ENCODE data around the gene PDF.
"Not testable (repeated sequence)": the region's sequence is repeated elsewhere in the genome, so short reads cannot be mapped to it uniquely, and the experiment has no call there.

PDF gene

DNA sequence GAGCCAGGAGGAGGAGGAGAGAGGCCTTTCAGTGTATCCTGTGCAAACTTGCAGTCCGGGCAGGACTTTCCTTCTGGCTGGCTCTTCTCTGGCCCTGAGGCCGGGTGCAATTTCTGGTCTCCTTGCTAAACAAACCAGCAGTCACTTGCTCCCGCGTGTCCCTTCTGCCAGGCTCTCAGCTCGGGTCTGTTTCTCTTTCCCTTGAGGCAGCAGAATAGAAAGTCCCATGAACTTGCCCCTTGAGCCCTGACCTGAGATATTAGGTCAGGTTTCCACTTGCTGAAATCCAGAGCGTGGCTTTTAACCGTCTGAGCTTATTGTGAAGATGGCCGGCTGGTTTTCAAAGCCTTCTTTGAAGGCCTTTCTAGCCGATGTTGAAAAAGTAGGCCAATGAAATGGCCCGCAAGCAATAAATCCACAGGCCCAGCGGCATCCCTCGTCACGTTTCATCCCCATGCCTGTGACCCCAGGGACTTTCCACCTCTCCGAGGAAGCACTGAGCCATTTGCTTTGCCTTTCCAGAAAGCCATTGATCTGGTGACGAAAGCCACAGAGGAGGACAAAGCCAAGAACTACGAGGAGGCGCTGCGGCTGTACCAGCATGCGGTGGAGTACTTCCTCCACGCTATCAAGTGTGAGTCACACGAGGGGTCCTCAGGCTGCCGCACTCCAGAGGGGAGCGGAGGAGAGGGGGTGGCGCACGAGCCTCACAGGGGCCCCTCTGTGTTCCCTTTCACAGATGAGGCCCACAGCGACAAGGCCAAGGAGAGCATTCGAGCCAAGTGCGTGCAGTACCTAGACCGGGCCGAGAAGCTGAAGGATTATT is 14.7 kb downstream of the PDF start:
- DNase-seq = no peak

DNA sequence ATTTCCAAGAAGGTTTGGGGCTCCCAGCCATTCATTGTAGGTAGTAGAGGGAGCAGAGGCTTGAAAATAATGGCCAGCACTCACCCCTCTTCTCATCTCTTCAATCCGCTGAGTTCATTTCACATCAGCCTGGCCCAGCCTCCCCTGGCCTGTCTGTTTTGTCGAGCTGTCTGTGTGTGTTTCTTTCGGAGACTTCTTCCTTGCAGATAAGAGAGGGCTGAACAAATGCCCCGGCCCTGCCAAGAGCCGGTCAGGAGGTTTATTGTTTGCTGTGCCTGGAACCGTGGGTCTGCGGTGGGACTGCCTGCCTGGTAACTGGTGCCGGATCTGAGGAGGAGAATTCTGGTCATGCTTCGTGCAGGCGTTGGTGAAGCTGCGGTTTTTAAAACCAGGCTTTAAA is 15.9 kb downstream of the PDF start:
- DNase-seq = no peak

DNA sequence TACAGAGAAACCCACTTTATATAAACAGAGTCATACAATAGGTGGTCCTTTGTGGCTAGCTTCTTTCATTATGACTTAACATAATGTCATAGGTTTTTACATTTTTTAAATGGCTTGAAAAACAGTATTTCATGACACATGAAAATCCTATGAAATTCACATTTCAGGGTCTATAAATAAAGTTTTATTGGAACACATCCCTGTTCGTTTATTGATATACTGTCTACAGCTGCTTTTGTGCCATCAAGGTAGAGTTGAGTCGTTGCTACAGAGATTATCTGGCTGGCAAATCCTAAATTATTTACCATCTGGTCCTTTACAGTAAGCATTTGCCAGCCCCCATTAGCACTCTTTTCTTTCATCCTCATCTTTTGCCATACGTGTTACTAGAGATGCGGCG is 16.9 kb downstream of the PDF start:
- DNase-seq = no peak

DNA sequence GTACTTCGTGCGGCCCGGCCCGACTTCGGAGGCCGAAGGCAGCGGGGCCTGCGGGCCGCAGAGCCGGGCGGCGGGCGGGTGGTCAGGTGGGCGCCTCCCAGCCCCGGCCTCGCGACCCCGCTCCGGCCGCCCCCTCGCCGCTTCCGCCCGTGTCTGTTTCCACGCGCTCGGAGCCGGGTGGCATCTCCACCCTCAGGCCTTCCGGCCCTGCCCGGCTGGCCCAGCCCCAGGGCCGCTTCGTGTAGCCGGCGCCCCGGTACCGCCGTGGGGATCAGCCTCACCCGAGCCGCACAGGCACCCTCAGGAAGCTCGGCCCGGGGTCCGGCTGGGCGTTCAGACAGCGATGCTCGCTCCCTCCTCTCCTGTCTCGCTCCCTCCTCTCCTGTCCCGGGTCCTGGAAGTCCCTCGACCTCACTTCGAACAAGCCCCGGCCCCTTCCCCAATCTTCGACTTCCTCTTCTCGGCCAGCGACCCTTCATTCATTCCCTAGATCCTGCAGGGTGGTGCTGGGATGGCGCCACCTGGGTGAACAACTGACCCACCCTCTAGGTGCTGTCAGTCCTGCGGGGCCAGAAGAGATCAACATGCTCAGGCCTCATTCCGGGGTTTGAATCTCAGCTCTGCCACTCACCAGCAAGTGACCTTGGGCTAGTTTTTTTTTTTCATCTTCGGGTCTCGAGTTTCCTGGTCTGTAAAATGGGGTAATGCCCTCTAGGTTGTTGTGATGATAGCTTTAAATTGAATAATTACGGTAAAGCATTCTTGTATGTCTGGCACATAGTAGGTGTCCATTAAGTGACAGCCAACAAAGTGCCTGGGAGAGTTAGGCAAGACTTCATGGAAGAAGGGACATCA is 18.6 kb downstream of the PDF start:
- DNase-seq = no peak

DNA sequence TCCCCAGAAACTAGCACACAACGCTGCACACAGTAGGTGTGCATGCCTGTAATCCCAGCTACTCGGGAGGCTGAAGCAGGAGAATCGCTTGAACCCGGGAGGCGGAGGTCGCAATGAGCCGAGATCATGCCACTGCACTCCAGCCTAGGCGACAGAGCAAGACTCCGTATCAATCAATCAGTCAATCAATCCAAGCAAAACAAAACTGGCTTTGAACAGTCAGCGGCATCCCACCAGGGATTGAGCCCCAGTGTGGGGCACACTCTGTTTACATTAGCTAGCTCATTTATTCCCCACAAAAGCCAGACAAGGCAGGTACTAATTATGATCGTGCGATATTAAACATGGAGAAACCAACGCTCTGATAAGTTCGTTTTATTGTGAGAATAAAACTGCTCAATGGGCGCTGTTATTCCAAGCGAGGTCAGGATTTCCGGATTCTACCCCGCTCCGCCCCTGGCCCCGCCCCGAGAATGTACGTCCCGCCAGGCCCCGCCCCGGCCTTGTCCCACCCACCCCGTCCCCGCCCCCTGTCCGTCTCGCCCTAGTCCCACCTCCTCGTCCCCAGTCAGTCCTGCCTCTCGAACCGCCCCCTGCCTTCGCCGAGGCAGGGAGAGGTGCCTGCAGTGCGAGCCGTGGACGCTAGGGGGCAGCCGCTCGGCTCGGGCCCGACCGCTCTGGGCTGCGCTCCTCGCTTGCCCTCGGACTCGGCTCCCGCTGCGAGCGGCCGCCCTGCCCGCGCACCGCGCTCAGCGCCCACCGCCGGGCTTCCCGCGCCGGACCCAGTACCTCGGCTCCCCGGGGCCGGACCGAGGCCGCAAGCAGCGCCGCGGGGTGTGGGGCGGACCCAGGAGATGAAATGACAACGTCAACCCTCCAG is 19.5 kb downstream of the PDF start, which contains the start of gene VPS4A:
Gene VPS4A (plus strand): TSS at position 698 of the 880 bp plus-strand sequence. CDS start 162 bp downstream, at position 860.
- peak; percentile 97 for DNase-seq

DNA sequence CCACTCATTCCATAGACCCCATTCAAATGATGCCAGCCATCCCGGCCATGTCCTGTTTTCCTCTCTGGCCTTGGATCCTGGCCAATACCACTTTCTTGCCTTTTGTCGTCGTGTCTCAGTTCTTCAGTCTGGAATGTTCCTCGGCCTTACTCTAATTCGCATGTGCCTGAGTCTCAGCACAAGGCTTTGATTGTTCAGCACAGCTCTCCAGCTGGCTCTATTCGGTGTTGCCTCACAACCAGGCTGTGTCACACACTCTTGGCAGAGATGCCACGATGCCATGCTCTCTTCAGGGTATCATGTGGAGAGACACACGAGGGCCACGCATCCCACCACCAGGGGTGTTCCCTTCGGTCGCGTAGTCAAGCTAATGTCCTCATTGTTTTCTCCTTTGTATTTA is 21.1 kb downstream of the PDF start:
- DNase-seq = no peak

DNA sequence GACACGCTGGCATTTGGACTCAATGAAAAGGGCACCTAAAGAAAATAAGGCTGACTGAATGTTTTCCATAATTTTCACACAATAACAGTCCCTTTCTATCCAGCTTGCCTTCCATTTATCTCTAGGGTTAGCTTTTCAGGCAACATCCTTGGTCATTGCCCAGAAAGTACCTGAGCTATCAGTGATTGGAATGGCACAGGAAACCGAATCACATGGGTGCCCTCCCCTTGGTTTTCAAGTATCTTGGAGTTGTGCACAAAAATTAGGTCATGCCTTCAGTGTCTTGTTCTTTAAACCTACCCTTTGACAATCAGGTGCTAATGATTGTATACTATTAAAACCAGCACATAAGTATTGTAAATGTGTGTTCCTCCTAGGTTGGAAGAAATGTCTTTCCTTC is 22.5 kb downstream of the PDF start:
- DNase-seq = no peak

DNA sequence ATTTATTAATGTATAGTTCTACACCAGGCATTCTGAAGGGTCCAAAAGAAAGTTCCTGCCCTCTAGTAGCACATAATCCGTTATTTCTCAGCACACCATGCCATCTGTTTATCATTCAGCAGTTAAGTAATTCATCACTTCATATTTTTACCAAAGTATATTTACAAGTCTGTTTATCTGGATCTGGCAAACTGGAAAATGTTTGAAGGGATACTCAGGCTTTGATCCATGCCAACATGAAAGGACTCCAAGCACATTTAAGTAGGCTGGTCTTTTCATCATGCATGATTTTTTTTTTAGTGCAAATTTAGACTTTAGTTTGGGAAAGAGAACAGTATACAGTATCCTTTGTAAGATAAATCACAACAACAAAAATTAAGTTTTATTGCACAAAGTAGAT is 23.3 kb downstream of the PDF start:
- DNase-seq = no peak

DNA sequence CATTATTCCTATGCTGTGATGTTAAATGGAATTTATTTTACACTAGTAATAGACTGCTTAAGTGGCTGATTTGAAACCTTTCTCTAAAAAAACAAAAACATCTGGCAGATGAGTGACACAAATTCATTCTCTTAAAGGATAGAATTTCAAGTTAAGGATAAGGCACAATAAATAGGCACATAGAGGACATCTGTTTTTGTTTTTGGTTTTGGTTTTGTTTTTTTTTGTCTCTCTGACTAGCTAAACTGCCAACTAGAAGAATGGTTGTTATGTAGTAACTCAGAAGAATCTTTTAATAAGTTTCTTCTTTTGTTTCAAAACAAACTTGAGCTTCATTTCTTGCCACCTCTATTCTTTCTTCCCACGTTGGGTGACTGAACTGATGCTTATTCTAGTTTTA is 24.4 kb downstream of the PDF start:
- no peak for DNase-seq

DNA sequence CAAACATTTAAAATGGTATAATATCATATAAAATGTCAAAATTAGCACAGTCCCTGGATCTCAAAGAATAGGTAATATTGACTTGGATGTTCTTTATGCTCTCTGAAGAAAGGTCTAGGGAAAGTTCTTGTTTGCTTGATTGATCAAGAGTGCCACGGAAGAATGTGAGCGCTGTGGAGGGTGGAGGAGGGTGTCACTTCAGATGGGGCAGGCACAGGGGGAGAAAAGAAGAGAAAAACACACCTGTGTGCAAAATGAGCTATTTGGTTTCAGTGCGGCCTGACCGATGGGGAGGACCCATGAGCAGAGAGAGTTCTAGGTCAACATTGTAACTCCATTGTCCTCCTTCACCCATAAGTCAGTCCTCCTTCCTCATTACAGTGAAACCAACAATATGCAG is 28.1 kb downstream of the PDF start:
- no peak for DNase-seq

DNA sequence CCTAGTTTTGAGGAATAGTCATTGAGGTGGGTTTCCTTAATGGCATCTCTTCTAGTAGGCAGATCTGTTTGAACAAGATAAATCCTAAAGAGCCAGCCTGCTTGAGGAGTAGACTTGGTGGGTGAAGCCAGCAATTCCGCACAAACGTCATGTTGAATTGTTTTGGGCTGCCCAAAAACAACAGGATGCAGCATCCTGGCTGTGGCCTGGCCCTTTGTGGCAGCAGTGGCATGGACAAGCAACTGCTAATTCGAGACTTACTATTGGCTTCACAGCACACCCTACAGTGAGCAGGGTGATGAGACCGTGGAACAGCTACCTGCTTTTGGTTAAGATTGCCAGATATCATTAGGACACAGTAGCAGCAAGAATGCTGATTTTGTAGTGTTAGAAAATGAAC is 28.5 kb downstream of the PDF start:
- no peak for DNase-seq

DNA sequence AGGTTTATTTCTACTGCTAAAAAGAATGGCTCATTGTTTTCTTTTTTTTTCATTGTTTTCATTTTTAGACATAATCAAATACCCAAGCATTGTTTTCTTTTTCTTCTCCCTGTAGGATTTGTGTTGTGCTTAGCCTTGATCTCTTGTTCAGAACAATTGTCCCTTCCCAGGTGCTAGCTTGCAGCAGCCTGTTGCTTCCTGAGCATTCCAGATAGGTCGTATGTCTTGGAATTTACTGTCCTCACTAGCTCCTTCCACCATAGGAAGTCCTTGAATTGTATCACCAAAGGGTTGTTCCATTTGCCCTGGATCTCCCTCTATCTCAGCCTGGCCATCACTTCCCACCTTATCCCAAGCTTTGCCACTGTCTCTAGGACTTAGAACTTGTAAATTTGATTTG is 29.2 kb downstream of the PDF start:
- DNase-seq = no peak

DNA sequence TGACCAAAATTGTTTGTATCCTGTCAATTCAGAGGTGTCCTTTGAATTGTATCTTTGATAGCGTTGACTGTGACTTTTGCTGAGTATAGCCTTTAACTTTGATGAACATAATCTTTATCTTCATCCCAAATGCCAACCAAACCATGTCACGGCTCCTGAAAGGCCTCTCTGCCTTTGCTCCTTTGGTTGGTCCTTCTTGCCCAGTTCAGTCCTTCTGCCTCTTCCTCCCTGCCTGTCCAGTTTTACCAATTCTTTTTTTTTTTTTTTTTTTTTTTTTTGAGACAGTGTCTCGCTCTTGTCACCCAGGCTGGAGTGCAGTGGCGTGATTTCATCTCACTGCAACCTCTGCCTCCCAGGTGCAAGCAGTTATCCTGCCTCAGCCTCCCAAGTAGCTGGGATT is 32.1 kb downstream of the PDF start:
- no peak for DNase-seq

DNA sequence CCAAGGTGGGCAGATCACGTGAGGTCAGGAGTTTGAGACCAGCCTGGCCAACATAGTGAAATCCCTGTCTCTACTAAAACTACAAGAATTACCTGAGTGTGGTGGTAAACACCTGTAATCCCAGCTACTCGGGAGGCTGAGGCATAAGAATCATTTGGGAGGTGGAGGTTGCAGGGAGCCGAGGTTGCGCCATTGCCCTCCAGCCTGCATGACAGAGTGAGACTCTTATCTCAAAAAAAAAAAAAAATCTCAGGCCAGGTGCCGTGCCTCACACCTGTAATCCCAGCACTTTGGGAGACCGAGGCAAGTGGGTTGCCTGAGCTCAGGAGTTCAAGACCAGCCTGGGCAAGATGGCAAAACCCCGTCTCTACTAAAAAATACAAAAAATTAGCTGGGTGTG is 33.6 kb downstream of the PDF start:
- not testable (repeated sequence) for DNase-seq

DNA sequence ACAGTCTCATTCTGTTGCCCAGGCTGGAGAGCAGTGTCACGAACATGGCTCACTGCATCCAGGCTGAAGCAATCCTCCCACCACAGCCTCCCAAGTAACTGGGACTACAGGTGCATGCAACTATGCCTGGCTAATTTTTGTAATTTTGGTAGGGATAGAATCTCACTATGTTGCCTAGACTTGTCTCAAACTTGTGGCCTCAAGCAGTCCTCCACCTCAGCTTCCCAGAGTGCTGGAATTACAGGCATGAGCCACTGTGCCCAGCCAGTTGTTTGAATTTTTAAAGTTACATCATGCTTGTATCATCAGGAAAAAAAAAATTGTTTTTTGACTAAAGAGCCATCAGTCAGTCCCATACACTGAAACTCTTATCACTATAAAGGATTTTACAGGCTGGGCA is 36.3 kb downstream of the PDF start:
- DNase-seq = peak; percentile 48

DNA sequence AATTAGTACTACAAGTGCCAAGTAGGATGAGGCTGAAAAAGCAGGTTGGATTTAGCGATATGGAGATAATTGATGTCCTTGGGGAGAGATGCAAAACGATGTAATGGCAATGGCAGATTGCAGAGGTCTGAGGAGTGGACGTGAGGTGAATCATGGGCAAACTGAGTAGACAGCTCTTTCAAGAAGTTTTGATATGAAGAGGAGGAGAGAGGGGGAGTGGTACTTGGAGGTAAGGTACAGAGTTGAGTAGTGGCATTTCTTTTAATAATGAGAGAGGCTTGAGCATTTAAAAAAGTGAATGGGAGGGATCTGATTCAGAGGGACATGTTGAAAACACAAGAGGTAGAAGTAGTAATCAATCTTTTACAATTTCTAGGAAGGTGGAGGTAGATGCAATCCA is 37.0 kb downstream of the PDF start:
- peak; percentile 18 for DNase-seq

DNA sequence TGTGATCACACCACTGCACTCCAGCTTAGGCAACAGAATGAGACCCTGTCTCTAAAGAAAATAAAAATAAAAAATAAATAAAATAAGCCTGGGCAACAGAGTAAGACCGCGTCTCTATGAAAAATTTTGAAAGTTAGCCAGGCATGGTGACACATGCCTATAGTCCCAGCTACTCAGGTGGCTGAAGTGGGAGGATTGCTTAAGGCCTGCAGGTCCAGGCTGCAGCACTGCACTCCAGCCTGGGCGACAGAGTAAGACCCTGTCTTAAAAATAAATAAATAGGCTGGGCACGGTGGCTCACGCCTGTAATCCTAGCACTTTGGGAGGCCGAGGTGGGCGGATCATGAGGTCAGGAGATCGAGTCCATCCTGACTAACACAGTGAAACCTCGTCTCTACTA is 38.7 kb downstream of the PDF start:
- DNase-seq = not testable (repeated sequence)

DNA sequence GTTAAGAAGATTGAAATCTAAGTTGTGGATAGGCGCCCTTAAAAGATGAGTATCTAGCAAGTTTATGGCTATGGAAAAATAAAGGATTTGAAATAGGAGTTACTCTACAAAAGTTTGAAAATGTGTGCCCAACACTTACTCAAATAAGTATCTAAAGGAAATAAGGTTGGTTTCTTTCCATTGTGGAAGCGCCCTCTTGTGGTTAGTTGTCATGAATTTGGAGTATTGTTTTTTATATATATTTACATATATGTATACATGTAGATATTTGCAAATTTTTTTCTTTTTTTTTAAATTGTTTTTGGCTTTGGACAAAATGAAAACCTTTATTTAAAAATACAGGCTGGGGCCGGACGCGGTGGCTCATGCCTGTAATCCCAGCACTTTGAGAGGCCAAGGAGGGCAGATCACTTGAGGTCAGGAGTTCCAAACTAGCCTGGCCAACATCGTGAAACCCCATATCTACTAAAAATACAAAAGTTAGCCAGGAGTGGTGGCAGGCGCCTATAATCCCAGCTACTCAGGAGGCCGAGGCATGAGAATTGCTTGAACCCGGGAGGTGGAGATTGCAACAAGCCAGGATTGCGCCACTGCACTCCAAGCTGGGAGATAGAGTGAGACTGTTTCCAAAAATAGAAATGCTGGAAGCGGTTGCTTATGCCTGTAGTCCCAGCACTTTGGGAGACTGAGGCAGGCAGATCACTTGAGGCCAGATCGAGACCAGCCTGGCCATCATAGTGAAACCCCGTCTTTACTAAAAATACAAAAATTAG is 43.3 kb downstream of the PDF start:
- peak; percentile 74 for DNase-seq

DNA sequence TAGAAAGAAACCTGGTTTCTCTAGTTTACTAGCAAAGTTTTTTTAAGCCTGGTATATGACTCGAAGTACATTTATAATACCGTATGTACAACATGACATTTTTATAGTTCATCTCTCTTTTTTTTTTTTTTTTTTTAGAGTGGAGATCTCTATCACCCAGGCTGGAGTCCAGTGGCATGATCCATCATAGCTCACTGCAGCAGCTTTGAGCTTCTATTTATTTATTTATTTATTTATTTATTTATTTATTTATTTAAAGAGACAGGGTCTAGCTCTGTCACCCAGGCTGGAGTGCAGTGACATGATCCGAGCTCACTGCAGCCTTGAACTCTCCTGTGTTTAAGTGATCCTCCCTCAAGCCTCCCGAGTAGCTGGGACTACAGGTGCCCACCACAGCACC is 45.1 kb downstream of the PDF start:
- DNase-seq = no peak

DNA sequence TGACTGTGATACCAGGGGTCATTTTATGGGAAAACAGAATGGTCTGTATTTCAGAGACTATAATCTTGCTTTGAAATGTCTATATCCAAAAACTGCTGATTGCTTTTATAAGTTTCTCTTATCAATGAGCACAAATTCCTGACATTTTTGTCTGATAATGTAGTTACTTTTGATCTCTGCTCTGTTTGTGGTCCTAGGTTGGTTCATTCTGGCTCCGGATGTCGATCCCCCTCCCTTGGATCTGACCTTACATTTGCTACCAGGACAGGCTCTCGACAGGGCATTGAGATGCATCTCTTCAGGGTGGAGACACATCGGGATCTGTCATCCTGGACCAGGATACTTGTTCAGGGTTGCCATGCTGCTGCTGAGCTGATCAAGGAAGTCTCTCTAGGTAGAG is 46.5 kb downstream of the PDF start:
- DNase-seq = no peak

DNA sequence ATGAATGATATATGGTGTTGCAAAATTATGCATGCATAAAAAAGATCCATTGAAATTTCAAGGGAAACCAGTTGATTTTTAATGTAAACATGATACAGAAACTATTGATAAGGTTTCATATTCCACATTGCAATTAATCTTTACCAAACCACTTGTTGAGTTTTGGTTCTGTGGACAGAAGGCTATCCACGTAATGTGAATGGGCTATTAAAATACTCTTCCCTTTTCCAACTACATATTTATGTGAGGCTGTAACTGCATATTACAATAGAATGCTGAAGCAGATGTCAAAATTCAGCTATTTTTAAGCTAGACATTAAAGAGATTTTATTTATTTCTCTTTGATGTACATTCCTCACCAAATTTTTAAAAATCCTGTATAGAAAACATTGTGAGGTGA is 53.0 kb downstream of the PDF start:
- peak; percentile 24 for DNase-seq

Data from fibroblast of skin of scalp (primary cell).